Erythroblast (primary cell): ENCODE data around the gene CER1.

Source experiments
- GATA1 ChIP-seq: IDR thresholded peaks from 2 replicates; pipeline ENCODE4 v1.6.1; 2011; ENCODE audit warnings: low read depth, mild to moderate bottlenecking, control low read depth, low read length, moderate library complexity
- POLR2A ChIP-seq: IDR thresholded peaks from 2 replicates; pipeline ENCODE4 v1.6.1; 2011; ENCODE audit warnings: mild to moderate bottlenecking, low read length

DNA sequence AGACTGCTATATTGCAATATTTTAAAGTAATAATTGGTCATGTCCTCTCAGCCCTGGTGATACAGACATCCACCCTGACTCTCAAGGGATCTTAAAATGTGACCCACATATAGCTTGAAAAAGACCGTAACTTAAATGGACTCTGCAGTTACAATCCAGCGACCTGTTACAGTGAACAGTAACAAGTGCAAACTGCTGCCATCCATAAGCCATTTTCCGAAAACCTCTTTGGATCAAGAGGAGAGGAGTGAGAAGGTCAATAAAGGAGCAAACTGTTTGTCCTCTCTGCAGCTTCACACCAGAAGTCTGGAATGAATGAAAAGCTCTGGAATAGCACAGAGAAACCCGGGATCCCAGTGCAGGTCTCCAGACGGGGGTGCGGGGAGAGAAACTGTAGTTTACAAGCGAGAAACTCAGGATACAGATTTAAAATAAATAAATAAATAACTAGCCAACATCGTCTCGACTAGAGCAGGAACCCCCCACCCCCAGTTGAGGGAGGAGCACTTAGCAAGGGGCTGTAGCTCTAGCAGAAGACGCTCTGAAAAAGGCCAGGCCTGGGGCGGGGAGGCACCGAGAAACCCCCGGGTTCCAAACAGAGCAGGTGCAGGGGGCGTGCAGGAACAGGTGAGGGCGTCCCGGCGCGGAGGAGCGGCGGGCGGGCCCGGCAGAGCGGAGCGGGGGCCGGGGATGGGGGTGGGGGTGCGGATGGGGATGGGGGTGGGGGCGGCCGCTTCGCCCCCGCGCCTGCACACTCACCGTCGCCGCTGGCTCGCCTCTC lies 29.9 kb downstream of the CER1 start:
- TF ChIP-seq POLR2A (no peak), GATA1 (no peak)
